GM21367 (cell line): ENCODE measurements around the gene GPHN.
"Not testable (repeated sequence)": the region's sequence is repeated elsewhere in the genome, so short reads cannot be mapped to it uniquely, and the experiment has no call there.

Experiments used
- ATAC-seq: cut with Tn5 transposase; IDR thresholded peaks from one replicate; pipeline ENCODE4 v1.9.1; 2021; ENCODE audit not compliant: unreplicated experiment

GPHN gene

GRCh38 chr14:66758031-66758613, 250.2 kb downstream of the GPHN start:
- ATAC-seq: no peak

DNA sequence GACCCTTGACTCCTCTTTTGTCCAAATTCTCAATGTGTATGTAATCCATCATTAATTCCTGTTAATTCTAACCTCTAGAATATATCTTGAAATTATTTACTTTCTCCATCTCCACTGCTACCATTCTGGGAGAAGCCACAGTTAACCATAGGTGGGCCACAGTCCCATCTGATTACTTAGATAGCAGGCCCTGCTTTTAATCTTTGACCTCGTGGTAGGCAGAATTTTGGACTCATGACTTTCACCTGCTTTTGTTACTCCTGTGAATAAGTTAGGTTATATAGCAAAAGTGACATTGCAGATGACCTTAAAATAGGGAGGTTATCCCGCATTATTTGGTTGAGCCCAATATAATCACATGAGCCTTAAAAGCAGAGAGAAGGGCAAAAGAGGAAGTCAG, 264.2 kb downstream of the GPHN start:
- ATAC-seq: no peak

- no peak for ATAC-seq
These were observed 274.9 kb downstream of the GPHN start for GRCh38 chr14:66782853-66783252.

DNA sequence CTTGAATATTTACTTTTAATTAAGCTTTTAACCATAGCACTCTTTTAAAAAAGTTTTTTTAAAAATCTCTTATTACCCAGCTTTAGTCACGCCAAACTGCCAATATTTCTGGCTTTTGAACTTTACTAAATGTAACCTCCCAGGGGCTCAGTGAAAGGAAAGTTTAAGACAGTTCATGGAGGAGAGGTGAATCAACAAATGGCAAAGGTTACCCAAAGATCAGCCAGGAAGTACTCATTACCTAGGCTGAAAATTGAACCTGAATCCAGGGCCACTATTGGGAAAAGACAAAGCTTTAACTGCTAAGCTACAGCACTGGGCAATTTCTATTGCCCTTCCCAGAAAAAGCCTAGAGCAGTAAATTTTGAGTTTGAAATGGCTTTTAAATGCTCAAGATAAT, 282.2 kb downstream of the GPHN start:
- no peak for ATAC-seq

DNA sequence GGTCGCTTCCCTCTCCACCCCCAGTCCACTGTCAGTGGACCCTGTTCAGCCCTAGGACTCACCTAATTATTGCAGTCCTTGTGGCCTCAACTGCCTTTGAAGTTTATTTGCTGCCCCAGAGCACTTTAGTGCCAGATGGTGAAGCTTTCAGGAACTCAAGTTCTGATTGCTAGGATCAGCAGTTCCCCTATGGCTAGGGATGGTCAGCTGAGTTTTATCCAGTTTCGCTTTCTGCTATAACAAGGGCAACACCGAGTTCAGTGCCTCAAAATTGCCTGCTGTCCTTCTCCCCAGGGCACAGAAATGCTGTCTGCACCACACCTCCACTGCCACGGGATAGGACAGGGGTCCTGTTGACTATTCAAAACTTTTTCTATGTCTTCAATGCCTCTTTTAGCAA, 295.0 kb downstream of the GPHN start:
- no peak for ATAC-seq

DNA sequence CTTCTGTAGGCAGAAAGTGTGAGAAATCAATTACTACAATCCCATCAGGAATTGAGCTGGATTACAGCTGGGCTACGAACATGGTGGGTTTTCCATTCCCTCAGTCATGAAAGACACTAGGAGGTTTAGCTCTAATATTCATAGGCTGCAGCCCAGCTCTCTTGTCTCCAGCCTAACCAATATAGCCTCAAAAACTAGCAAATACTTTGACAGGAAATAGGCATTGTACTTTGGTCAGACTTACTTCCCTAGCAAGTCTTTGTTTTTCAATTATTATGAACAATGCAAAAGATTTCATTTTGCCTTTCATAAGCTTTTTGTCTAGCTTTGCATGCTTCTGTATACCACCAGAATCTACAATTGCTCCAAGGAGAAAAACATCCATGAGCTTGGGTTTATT, 296.2 kb downstream of the GPHN start:
- no peak for ATAC-seq

DNA sequence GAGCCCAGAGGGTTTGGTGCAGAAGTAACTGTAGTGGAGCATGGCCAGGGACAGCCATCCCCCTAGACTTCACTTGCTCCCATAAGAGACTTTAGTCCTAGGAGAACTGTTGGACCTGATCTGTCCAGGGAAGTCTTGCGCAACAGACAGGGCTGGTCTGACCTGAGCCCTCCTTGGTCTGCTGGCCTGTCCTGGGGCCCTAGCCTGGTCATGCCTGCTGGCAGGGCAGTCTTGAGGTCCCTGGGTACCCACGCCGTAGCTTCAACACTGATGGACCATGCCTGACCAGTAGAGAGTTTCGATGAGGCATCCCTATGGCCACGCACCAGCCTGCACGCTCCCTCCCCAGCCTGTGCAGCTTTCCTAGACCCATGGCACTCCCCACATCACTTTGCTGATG, 305.7 kb downstream of the GPHN start:
- no peak for ATAC-seq

GRCh38 chr14:66815687-66816086, 307.7 kb downstream of the GPHN start:
- ATAC-seq: no peak

- ATAC-seq: no peak
These were observed 316.3 kb downstream of the GPHN start for GRCh38 chr14:66824251-66824650.

- no peak for ATAC-seq
These were observed 319.2 kb downstream of the GPHN start for GRCh38 chr14:66827182-66827581.

GRCh38 chr14:66831173-66831572, 323.2 kb downstream of the GPHN start:
- ATAC-seq: no peak

- no peak for ATAC-seq
These were observed 325.9 kb downstream of the GPHN start for GRCh38 chr14:66833816-66834215.

DNA sequence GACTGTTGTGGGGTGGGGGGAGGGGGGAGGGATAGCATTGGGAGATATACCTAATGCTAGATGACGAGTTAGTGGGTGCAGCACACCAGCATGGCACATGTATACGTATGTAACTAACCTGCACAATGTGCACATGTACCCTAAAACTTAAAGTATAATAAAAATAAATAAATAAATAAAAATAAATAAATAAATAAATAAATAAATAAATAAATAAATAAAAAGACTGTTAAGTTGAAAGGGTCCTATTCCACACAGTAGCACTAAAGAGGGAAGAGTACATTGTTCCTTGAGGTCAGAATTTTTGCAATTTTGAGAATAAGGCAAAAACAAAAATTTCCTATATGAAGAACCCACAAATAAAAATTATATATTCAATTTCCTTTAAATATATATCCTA, 329.5 kb downstream of the GPHN start:
- not testable (repeated sequence) for ATAC-seq

- no peak for ATAC-seq
These were observed 335.1 kb downstream of the GPHN start for GRCh38 chr14:66842911-66843512.

GRCh38 chr14:66850258-66850888, 342.4 kb downstream of the GPHN start:
- no peak for ATAC-seq

DNA sequence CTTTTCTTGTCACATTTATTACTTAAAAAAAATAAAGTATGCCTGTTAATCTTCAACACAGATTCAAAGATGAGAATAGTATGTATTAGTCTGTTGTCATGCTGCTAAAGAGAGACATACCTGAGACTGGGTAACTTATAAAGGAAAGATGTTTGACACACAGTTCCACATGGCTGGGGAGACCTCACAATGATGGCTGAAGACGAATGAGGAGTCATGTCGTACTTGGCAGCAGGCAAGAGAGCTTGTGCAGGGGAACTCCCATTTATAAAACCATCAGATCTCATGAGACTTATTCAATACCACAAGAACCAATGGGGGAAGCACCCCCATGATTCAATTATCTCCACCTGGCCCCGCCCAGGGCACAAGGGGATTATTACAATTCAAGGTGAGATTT, 345.4 kb downstream of the GPHN start:
- no peak for ATAC-seq

- ATAC-seq: no peak
These were observed 349.9 kb downstream of the GPHN start for GRCh38 chr14:66857867-66858266.

DNA sequence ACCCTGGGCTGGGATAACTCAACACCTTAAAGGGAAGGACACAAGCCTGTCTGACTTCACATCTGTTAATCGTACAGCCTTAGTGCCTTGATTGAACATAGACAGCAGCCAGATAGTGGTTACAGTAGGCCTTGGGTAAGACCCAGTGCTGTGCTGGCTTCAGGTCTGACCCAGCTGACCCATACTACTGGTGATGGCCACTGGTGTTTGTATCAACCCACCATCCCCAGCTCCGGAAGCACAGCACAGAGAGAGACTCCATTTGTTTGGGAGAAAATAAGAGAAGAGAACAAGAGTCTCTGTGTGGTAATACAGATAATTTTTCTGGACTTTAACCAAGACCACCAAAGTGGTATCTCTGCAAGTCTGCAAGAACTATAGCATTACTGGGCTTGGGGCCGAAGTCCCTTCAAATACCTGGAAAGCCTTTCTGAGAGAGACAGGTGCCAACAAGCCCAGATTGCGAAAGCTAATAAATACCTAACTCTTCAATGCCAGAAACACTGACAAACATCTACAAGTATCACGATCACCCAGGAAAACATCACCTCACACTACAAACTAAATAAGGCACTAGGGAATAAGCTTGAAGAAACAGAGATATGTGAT, 351.2 kb downstream of the GPHN start:
- ATAC-seq: no peak

DNA sequence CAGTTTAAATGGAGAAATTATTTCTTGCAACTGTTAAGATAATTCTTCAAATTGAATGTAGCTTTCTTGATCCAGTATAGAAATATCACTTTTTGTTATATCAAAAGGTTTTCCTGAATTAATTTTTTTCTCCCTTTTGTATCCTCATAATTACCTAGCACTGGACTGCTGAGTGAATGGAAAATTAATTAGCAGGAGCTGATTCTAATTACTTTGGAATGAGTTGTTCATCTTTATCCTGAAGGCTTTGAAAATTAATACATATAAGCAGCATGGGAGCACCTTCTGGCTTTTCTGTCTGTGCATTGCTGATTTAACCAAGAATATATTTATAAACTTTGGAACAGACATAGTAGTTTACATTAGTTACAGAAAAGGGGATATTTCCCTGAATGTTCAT, 373.6 kb downstream of the GPHN start:
- no peak for ATAC-seq

DNA sequence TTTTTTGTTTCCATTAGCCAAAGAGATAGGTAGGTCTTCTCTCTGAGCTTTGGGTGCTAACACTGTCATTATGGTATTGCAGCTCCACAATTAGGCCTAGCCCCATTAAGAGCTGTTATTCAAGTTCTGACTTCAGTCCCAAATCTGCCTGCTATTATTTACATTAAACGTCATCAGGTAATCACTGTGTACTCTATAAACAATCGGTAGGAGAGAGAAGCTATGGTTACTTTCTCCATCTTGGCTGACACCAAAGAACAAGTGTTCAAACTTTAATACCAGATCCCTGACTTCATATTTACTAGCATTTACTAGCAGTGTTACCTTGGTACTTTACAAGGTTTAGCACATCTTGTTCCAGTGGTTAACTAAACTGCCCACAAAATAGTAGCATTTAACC, 376.2 kb downstream of the GPHN start:
- no peak for ATAC-seq

DNA sequence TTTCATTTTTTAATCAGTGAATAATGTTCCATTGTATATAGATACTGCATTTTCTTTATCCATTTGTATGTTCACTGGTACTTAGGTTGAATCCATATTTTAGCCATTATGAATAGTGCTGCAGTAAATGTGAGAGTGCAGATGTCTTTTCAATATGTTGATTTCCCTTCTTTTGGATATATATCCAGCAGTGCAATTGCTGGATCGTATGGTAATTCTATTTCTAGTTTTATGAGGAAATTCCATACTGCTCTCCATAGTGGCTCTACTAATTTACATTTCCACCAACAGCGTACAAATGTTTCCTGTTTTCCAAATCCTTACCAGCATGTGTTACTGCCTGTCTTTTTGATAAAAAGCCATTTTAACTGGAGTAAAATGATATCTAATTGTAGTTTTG, 392.8 kb downstream of the GPHN start:
- ATAC-seq: no peak

GRCh38 chr14:66910311-66910840, 402.4 kb downstream of the GPHN start:
- no peak for ATAC-seq
